ENCODE data around the gene ROR1.

Gene ROR1

GRCh38 chr1:63773815-63774616 lies at the start of gene ROR1:
TSS of gene ROR1 (plus strand) at chr1:63774017.
- no peak for FAIRE-seq

DNA sequence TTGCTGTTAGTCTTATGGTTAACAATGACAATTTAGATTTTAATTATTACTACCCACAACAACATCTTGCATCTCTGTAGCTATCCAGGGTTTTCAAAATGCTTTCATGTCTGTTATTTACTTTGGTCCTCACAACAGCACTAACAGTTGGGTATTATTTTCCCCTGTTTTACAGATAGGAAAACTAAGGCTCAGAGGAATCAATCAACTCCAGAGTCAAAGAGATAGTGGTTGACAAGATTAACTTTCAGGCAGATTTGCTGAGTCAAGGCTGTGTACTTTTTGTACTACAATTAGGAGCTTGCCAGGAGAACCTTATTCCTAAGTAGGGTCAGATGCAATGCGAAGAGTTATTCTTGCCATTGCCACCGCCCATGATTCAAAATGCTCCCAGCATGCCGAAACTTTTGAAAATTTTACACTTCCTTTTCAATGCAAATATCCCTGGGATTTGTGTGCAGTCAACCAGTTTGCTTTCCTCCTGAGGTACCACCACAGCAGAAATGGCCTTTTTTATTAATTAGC lies 49.4 kb upstream of the ROR1 start:
- no peak for FAIRE-seq

- FAIRE-seq = no peak
These were observed 45.1 kb upstream of the ROR1 start for GRCh38 chr1:63728611-63729226.

GRCh38 chr1:63729227-63729620 lies 44.6 kb upstream of the ROR1 start:
- FAIRE-seq = no peak

DNA sequence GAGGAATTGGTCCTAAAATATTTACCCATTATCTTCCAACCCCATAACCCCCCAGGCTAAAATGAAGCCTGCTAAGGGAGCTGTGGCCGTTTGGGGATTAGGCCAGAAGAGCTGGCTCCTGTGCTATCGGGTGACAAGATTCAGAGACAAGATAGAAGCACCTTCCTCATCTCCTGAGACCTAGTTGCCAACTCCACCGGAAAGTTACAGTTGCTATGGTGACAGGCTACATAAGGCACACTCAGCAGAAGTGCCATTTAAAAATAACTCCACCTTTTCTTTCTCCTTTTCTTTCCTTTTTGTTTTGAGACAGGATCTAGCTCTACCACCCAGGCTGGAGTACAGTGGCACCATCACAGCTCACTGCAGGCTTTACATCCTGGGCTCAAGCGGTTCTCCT lies 43.6 kb upstream of the ROR1 start:
- no peak for FAIRE-seq

DNA sequence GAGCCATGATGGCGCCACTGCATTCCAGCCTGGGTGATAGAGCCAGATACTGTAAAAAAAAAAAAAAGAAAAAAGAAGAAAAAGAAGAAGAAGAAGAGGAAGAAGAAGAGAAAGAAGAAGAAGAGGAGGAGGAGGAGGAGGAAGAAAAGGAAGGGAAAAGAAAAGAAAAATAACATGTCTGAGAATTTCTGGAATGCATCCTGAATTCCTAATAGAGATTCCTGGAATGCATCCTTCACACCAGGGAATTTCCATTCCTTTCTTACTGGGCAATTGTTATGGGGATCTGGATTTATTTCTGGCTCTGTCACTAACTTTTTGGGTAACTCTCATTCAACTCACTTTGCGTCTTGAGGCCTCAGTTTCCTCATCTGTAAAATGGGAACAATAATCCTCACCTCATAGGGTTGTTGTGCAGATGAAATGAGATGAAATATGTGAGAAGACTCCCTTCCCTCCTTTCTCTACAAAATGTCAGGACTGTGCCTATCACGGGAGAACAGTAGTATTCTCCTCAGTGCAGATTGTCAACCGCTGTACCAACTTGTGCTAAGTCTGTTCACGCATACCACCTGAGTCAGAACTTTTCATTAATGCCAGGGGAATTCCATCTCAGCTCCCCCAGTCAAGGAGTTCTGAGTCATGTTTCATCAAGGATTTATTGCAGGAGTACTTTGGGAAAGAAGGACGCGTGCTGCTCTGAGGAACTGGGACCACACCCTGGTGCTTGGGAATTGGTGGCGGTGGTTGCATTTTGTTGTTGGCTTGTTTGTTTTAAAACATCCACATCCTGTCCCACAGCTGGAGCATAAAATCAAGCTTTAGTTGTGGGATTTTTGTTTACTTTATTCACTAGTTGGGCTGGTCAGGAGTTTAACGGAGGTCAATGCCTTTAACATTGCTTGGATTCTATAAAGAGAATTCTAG lies 42.4 kb upstream of the ROR1 start:
- FAIRE-seq = no peak

DNA sequence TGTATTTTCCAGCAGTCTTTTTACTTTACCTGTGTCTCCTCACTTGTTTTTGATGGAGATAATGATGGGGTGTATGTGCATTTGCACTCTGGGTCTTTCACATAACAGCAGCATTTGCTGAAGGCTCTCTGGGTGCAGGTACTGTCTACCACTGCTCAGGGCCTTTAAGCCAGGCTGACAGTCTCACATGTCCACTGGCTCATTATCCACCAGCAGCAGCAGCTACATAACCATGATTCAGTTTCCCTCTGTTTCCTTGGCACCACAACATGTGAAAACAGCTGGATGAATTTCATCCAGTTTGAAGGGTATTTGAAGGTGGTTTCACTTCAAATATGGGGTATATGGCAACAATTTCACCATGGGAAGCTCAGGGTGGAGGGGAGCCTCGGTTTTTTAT lies 41.2 kb upstream of the ROR1 start:
- no peak for FAIRE-seq

- no peak for FAIRE-seq
These were observed 35.0 kb upstream of the ROR1 start for GRCh38 chr1:63738772-63739171.

DNA sequence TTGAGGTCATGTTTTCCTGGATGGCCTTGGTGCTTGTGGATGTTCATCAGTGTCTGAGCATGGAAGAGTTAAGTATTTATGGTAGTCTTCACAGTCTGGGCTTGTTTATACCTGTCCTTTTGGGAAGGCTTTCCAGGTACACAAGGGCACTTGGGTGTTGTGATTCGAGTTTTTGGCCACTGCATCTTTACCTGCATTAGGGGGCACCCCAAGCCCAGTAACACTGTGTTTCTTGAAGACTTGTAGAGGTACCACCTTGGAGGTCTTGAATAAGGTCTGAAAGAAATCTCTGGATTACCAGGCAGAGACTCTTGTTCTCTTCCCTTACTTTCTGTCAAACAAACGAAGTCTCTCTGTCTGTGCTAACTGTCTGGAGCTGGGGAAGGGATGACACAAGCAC lies 34.4 kb upstream of the ROR1 start:
- FAIRE-seq = no peak

GRCh38 chr1:63740432-63740831 lies 33.4 kb upstream of the ROR1 start:
- FAIRE-seq = no peak

DNA sequence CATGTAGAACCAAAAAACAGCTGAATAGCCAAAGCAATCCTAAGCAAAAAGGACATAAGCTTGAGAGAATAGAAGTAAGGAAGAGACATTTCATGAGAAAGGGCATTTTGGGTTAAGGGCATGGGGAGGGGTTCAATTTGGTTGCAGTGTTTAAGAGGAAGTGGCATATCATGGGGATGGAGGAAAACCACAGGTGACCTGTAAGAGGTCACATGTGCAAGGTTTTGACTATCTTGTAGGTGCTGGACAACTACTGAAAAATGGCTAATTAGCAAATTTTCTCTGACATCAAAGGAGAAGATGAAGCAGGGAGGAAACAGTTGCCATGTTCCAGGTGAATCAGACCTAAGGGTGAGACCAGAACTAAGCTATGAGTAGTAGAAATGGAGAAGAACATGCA lies 31.3 kb upstream of the ROR1 start:
- FAIRE-seq = no peak

GRCh38 chr1:63743781-63744180 lies 30.0 kb upstream of the ROR1 start:
- no peak for FAIRE-seq

DNA sequence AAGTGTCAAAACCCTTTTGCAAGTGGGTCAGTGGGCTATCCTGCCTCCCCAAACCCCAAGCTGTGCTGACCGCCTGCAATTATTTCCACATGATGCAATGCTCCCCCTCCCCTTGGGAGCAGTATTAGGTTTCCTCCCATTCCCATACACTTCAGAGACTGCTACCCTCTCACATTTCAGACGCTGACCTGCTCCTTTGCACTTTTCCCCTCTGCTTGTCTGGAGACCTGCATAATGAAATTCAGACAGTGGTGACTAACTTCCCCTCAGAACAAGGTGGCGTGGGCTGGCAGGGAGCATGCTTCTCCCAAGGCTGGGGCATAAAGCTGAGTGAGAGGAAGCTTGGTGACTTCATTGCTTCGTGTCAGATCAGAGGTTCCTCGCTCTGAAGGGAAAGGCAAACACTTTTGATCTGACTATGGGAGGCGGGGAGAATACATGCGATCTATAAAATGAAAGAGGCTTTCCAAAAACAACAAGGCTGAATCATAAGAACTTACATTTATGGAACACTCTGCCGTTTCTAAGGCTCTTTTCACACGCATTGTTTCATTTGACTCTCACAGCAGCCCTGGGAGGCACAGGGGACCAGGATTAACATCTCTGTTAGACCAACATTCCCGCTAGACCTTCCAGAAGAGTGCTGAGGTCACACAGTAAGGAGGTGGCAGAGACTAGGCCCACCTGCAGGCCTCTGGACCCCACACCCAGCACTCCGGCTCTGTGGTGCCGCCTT lies 27.5 kb upstream of the ROR1 start:
- no peak for FAIRE-seq

DNA sequence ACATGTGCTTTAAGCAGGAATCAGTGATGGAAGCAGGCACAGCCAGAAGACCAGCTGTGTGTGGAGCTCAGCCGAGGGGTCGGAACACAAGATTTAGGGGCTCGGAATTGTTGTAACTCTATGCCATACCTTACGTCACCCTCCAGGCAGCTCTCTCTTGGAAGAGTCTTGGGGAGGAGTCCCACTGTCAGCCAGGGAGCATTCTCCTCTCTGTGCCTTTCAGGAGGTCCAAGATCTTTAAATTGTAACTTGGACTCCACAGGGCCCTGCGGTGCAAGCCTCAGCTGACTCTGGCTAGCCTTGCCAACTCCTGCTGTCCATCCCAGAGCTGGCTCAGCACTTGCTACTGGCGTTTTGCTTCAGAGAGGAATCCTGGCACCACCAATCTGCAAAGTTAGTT lies 26.4 kb upstream of the ROR1 start:
- FAIRE-seq = no peak

- no peak for FAIRE-seq
These were observed 25.7 kb upstream of the ROR1 start for GRCh38 chr1:63748046-63748580.

DNA sequence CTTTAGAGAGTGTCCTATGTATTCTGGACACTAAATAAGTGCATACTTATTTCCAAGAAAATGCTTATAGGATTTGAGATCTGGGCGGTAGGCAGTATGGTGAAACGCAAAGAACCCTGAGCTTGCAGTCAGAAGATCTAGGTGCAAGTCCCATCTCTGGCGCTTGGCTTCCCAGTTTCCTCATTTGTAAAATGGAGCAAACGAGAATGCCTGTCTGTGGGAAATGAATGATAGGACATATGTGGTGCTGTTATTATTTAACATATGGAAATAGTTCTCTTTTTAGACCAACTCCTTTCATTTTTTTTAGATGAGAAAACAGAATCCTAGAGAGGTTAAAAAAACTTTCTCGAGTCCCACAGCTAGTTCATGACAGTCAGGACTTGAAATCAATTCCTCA lies 25.2 kb upstream of the ROR1 start:
- FAIRE-seq = no peak

DNA sequence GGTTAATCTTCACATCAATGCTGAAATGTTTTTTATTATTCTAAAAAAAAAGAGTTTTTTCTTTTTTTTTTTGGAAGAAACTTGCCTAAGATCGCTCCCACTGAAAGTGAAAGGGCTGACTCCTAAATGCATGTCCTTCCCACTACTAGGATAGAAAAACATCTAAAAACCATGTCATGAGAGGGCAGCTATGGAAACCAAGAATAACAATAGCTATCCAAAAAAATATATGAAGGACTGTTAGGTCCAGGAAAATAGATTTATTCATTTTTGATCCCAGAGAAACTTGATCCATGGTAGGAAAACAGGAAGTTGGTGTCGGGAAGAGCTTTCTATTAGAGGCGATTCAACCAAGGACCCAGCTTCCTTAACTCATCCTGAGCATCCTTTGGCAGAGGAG lies 23.1 kb upstream of the ROR1 start:
- no peak for FAIRE-seq

GRCh38 chr1:63752176-63752575 lies 21.6 kb upstream of the ROR1 start:
- FAIRE-seq = no peak

GRCh38 chr1:63753591-63753990 lies 20.2 kb upstream of the ROR1 start:
- FAIRE-seq = no peak

GRCh38 chr1:63756839-63757238 lies 17.0 kb upstream of the ROR1 start:
- FAIRE-seq = no peak

DNA sequence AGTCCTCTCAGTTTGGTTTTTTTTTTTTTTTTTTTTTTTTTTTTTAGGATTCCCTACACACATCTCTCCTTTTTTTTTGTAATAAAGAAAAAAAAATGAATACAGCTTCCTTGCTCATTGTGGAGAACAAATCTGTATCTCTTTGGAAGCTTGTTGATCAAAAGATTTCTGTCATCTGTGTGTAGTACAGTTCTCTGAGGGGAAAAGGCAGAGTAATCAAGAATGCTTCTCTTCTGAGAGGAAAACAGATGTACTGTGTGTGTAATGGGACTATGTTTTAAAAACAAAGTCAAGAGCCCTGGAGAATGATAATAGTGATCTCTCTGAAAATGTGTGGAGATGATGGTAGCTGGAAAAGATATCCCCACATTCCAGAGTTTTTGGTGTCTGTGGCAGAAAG lies 16.5 kb upstream of the ROR1 start:
- FAIRE-seq = no peak

GRCh38 chr1:63758791-63759190 lies 15.0 kb upstream of the ROR1 start:
- FAIRE-seq = no peak

Data from G401.6 (cell line).